Muscle layer of colon (tissue), 2 donors: ENCODE data around the gene ELL.
A peak's percentile ranks its signal among the peaks of the same experiment; 100 is the strongest.

Experiments used
- H3K27ac ChIP-seq: one replicate; pipeline ENCODE4 v1.7.0; 2013; ENCODE audit warnings: low read depth, mild to moderate bottlenecking, low read length, moderate library complexity
- H3K27me3 ChIP-seq, 2 donors: one replicate each; pipeline ENCODE4 v1.7.0; 2013; ENCODE audit warnings: low read length in 2 of 2, mild to moderate bottlenecking in 2 of 2; ENCODE audit not compliant: insufficient read depth in 2 of 2, control insufficient read depth in 1 of 2
- H3K36me3 ChIP-seq: one replicate; pipeline ENCODE4 v1.7.0; 2013; ENCODE audit warnings: mild to moderate bottlenecking, low read length; ENCODE audit not compliant: insufficient read depth
- H3K4me1 ChIP-seq: one replicate; pipeline ENCODE4 v1.7.0; 2013; ENCODE audit warnings: mild to moderate bottlenecking, low read length; ENCODE audit not compliant: insufficient read depth
- H3K4me3 ChIP-seq, 2 donors: one replicate each; pipeline ENCODE4 v1.7.0; 2013; ENCODE audit warnings: low read length in 2 of 2, low read depth in 1 of 2, mild to moderate bottlenecking in 1 of 2, moderate library complexity in 1 of 2
- H3K9ac ChIP-seq: one replicate; pipeline ENCODE4 v1.7.0; 2013; ENCODE audit warnings: low read length
- H3K9me3 ChIP-seq: one replicate; pipeline ENCODE4 v1.7.0; 2013; ENCODE audit warnings: mild to moderate bottlenecking, low read length
- donor health status: abdominal sarcoma.
- donor health status: Adenocarcinoma of cecum.

ELL gene

DNA sequence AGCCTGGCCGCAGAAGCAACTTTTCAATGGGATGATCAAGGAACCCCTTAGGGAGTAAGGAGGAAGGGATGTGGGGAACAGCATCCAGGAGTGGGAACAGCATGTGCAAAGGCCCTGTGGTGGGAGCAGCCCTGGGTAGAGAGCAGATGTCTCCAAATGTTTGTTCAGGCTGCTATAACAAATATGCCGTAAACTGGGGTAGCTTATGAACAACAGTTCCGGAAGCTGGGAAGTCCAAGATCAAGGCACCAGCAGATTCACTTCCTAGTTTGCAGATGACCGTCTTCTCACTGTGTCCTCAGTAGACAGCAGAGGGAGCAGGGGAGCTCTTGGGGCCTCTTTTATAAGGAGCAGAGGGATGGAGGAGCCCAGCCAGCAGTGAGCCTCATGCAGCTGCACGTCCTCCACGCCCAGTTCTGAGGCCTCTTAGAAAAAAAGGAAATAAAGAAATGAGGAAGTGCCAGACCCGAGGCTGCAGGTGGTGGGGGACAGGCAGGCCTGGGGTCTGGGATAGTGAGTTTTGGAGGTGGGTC is 120.2 kb downstream of the ELL start:
- Histone ChIP-seq H3K4me1 (no peaks in the 10 kb centered on the region), H3K36me3 (no peaks in the 10 kb centered on the region), H3K27me3 (peaks cover 7 to 10% of the 10 kb centered on the region in 2 donors), H3K9me3 (no peaks in the 10 kb centered on the region), H3K9ac (no peak overlapping the region), H3K4me3 (no peak overlapping the region), H3K27ac (no peak overlapping the region)

- H3K4me3 ChIP-seq = no peak overlapping the region
- H3K27ac ChIP-seq = no peak overlapping the region
- peaks cover 10 to 16% of the 10 kb centered on the region in 2 donors for H3K27me3 ChIP-seq
- no peaks in the 10 kb centered on the region for H3K4me1 ChIP-seq
- H3K9ac ChIP-seq = no peak overlapping the region
- no peaks in the 10 kb centered on the region for H3K36me3 ChIP-seq
- H3K9me3 ChIP-seq = no peaks in the 10 kb centered on the region
Observed at GRCh38 chr19:18399008-18399407, 122.9 kb downstream of the ELL start.

DNA sequence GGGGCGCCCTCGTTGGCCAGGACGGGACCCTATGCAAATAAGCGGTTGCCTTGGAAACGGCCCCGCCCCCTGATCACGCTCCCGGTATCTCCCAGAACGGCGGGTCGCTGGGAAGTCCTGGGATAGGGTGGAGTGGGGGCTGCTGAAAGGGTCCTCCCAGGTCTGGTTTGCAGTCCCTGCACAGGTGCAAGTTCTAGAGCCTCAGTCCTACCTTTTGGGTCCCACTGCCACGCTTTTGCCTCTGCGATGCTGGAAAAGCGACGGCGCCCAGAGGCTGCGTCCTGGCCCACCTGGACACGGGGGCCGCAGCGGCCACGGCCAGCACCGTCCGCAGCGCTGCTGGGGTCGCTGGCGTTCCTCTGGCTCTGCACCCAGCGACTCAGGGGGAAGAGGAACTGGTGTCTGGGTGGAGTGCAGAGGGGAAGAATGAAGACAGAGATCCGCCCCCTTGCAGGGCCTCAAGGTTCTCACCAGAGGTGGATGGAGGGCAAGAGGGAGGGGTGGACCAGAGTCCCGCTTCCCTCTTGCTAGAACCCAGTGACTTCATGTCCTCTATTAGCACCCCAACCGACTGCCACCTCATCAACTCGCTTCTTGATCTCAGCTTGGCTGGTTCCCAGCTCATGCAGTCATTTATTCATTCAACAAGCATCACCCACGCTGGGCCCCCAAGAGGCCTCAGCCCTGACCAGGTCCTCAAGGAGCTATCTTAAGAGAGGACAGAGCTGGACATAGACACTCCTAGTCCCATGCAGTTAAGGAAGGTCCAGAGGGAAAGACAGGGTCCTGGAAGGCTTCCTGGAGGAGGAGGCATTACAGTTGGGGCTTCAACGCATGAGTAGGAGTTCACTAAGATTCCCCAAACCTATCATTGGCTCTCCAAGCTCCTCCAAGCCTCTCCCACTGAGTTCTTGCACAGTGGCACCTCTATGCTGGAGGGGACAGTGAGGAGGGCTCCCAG is 124.3 kb downstream of the ELL start, which contains the start of gene LRRC25:
TSS of gene LRRC25 (minus strand) at position 381 of the 961 bp plus-strand sequence. CDS start 659 bp downstream, outside the sequence.
- Histone ChIP-seq H3K4me1 (no peaks in the 10 kb centered on the region), H3K27me3 (peaks cover 10 to 16% of the 10 kb centered on the region in 2 donors), H3K9ac (no peak within 1 kb of the TSS), H3K4me3 (peak within 1 kb of the TSS in 1 of 2 donors; percentile 16), H3K36me3 (no peaks in the 10 kb centered on the region), H3K27ac (no peak within 1 kb of the TSS), H3K9me3 (no peaks in the 10 kb centered on the region)

DNA sequence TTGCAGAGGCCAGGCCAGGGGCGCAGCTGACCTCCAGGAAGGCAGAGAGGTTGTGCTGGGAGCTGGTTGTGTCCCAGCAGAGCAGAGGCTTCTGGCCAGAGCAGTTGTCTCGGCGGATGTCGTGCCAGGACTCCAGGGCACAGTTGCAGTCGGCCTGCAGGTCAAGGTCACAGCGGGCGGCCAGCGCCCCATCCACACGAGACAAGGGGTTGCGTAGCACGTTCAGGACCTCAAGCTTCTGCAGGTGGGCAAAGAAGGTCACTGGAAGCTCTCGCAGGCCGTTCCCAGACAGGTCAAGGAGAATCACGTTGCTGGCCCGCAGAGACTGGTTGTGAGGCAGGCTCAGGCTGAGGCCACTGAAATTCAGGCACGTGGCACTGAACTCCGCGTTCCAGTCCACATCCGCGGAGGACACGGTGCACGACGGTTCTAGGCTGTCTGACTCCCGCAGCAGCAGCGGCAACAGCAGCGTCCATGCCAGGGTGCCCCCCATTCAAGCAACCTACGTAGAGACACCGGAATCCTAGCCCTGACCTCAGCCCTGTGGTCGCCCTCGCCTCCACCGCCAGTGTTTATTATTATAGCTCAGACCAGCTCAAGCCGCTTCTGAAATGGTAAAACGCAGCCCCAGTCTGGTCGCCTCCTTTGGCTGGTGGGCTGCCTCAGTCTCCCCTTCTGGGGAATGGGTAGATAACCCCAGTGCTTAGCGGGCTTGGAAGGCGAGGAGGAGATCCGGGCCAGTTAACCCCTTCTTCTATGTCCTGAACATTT is 125.2 kb downstream of the ELL start:
- Histone ChIP-seq H3K9me3 (no peaks in the 10 kb centered on the region), H3K4me3 (peak overlapping the region in 1 of 2 donors; percentile 16), H3K4me1 (no peaks in the 10 kb centered on the region), H3K27ac (no peak overlapping the region), H3K27me3 (peaks cover 10 to 16% of the 10 kb centered on the region in 2 donors), H3K36me3 (no peaks in the 10 kb centered on the region), H3K9ac (no peak overlapping the region)

- H3K27me3 ChIP-seq = peaks cover 10 to 16% of the 10 kb centered on the region in 2 donors
- H3K9ac ChIP-seq = no peak overlapping the region
- H3K4me3 ChIP-seq = no peak overlapping the region
- H3K27ac ChIP-seq = peak overlapping the region; percentile 24
- no peaks in the 10 kb centered on the region for H3K9me3 ChIP-seq
- no peaks in the 10 kb centered on the region for H3K36me3 ChIP-seq
- no peaks in the 10 kb centered on the region for H3K4me1 ChIP-seq
Observed at GRCh38 chr19:18393836-18394235, 128.0 kb downstream of the ELL start.

DNA sequence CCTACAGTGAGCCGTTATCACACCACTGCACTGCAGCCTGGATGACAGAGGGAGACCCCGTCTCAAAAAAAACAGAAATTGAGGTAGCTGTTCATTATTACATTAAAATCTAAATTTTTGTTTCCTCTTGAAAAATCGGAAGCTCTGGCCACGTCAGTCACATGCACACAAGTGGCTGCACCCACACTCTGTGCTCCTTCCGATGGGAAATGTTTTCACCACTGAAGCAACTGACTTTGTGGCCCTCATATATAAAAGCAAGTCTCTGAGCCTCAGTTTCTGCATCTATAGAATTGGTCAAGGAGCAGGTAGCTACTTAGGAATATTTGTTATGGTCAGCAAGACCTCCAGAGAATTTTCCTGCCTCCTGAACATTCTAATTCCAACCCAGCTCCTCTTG is 128.9 kb downstream of the ELL start:
- Histone ChIP-seq H3K4me3 (no peak overlapping the region), H3K9ac (no peak overlapping the region), H3K27me3 (peaks cover 10 to 16% of the 10 kb centered on the region in 2 donors), H3K4me1 (no peaks in the 10 kb centered on the region), H3K27ac (no peak overlapping the region), H3K36me3 (no peaks in the 10 kb centered on the region), H3K9me3 (no peaks in the 10 kb centered on the region)
